ENCODE results near the gene ANKMY1. TPM values are rescaled to one million over a fixed set of nuclear protein-coding genes. Genes with fewer than 3 reads are reported as not detected.

Gene ANKMY1
- total RNA-seq, 1 donor from 2014 or later = 7.2 TPM

- H3K27me3 Mint-ChIP-seq (ENCODE audit: low read depth, unreplicated experiment) = peaks cover 2% of the 10 kb centered on the region
Measured at GRCh38 chr2:240553956-240554480, 3.8 kb downstream of the ANKMY1 start.

GRCh38 chr2:240551811-240552210, 6.0 kb downstream of the ANKMY1 start:
- Histone ChIP-seq H3K36me3 (ENCODE audit: insufficient read depth, low read length) (no peaks in the 10 kb centered on the region), H3K9ac (ENCODE audit: low read length) (no peak overlapping the region), H3K27ac (ENCODE audit: low read depth, low read length) (no peak overlapping the region), H3K4me3 (ENCODE audit: insufficient read depth, low read depth, low read length) (no peak overlapping the region), H3K4me2 (ENCODE audit: low read length) (no peak overlapping the region), H3K9me3 (ENCODE audit: insufficient read depth, low read depth, low read length) (no peaks in the 10 kb centered on the region), H4K20me1 (ENCODE audit: insufficient read depth, low read length) (peaks cover 2% of the 10 kb centered on the region), H3K27me3 (ENCODE audit: insufficient read depth, low read length) (no peaks in the 10 kb centered on the region), H3K79me2 (ENCODE audit: insufficient read depth, low read length) (peaks cover 15% of the 10 kb centered on the region), H3K4me1 (ENCODE audit: insufficient read depth, low read length) (peaks cover 2% of the 10 kb centered on the region), H2AFZ (ENCODE audit: low read depth, low read length) (no peak overlapping the region)
- no peak for TF ChIP-seq CTCF (IDR thresholded peaks at IDR 0.05; ENCODE audit: insufficient read depth, low read depth, low read length)
- TF ChIP-seq EZH2 (IDR thresholded peaks at IDR 0.05; ENCODE audit: insufficient read depth, low read length) = no peak
- Mint-ChIP-seq H3K36me3 (ENCODE audit: low read depth, unreplicated experiment) (peaks cover 15% of the 10 kb centered on the region), H3K9me3 (ENCODE audit: unreplicated experiment) (peaks cover 6% of the 10 kb centered on the region), H3K27ac (ENCODE audit: unreplicated experiment) (no peak overlapping the region), H3K4me1 (ENCODE audit: low read depth, unreplicated experiment) (no peaks in the 10 kb centered on the region), H3K4me3 (ENCODE audit: unreplicated experiment) (no peak overlapping the region), H3K27me3 (ENCODE audit: low read depth, unreplicated experiment) (peaks cover 2% of the 10 kb centered on the region)
- FAIRE-seq (no peak), DNase-seq (ENCODE audit: low read depth) (no peak)

More at GRCh38 chr2:240553956-240554480, 3.8 kb downstream of the ANKMY1 start:
- no peak for FAIRE-seq
- Mint-ChIP-seq H3K4me1 (ENCODE audit: low read depth, unreplicated experiment) (no peaks in the 10 kb centered on the region), H3K36me3 (ENCODE audit: low read depth, unreplicated experiment) (peaks cover 18% of the 10 kb centered on the region), H3K4me3 (ENCODE audit: unreplicated experiment) (no peak overlapping the region), H3K9me3 (ENCODE audit: unreplicated experiment) (peaks cover 6% of the 10 kb centered on the region), H3K27ac (ENCODE audit: unreplicated experiment) (no peak overlapping the region)
- Histone ChIP-seq H3K4me1 (ENCODE audit: insufficient read depth, low read length) (peaks cover 17% of the 10 kb centered on the region), H3K36me3 (ENCODE audit: insufficient read depth, low read length) (no peaks in the 10 kb centered on the region), H3K4me2 (ENCODE audit: low read length) (no peak overlapping the region), H3K27ac (ENCODE audit: low read depth, low read length) (no peak overlapping the region), H3K9ac (ENCODE audit: low read length) (no peak overlapping the region), H3K9me3 (ENCODE audit: insufficient read depth, low read depth, low read length) (no peaks in the 10 kb centered on the region), H3K4me3 (ENCODE audit: insufficient read depth, low read depth, low read length) (no peak overlapping the region), H2AFZ (ENCODE audit: low read depth, low read length) (no peak overlapping the region), H3K27me3 (ENCODE audit: insufficient read depth, low read length) (no peaks in the 10 kb centered on the region), H4K20me1 (ENCODE audit: insufficient read depth, low read length) (peaks cover 13% of the 10 kb centered on the region), H3K79me2 (ENCODE audit: insufficient read depth, low read length) (peaks cover 30% of the 10 kb centered on the region)
- no peak for TF ChIP-seq CTCF (IDR thresholded peaks at IDR 0.05; ENCODE audit: insufficient read depth, low read depth, low read length)
- no peak for TF ChIP-seq EZH2 (IDR thresholded peaks at IDR 0.05; ENCODE audit: insufficient read depth, low read length)
- DNase-seq (ENCODE audit: low read depth) = no peak

GRCh38 chr2:240551288-240551687, 6.5 kb downstream of the ANKMY1 start:
- Histone ChIP-seq H3K36me3 (ENCODE audit: insufficient read depth, low read length) (no peaks in the 10 kb centered on the region), H3K4me2 (ENCODE audit: low read length) (no peak overlapping the region), H3K9me3 (ENCODE audit: insufficient read depth, low read depth, low read length) (no peaks in the 10 kb centered on the region), H3K9ac (ENCODE audit: low read length) (no peak overlapping the region), H3K4me1 (ENCODE audit: insufficient read depth, low read length) (no peaks in the 10 kb centered on the region), H4K20me1 (ENCODE audit: insufficient read depth, low read length) (no peaks in the 10 kb centered on the region), H3K79me2 (ENCODE audit: insufficient read depth, low read length) (peaks cover 9% of the 10 kb centered on the region), H3K4me3 (ENCODE audit: insufficient read depth, low read depth, low read length) (no peak overlapping the region), H3K27ac (ENCODE audit: low read depth, low read length) (no peak overlapping the region), H3K27me3 (ENCODE audit: insufficient read depth, low read length) (no peaks in the 10 kb centered on the region), H2AFZ (ENCODE audit: low read depth, low read length) (no peak overlapping the region)
- TF ChIP-seq CTCF (IDR thresholded peaks at IDR 0.05; ENCODE audit: insufficient read depth, low read depth, low read length) (no peak), EZH2 (IDR thresholded peaks at IDR 0.05; ENCODE audit: insufficient read depth, low read length) (no peak)
- no peaks in the 10 kb centered on the region for H3K27me3 Mint-ChIP-seq (ENCODE audit: low read depth, unreplicated experiment)
- no peak overlapping the region for H3K27ac Mint-ChIP-seq (ENCODE audit: unreplicated experiment)
- no peak for FAIRE-seq
- no peaks in the 10 kb centered on the region for H3K4me1 Mint-ChIP-seq (ENCODE audit: low read depth, unreplicated experiment)
- H3K4me3 Mint-ChIP-seq (ENCODE audit: unreplicated experiment) = no peak overlapping the region
- no peak for DNase-seq (ENCODE audit: low read depth)
- H3K36me3 Mint-ChIP-seq (ENCODE audit: low read depth, unreplicated experiment) = peaks cover 15% of the 10 kb centered on the region
- peaks cover 6% of the 10 kb centered on the region for H3K9me3 Mint-ChIP-seq (ENCODE audit: unreplicated experiment)

Measured in astrocyte (in vitro differentiated cells and primary cell).